Measurements from ENCODE around the gene ARID1A. TPM values are rescaled to one million over a fixed set of nuclear protein-coding genes. Genes with fewer than 3 reads are reported as not detected.

Gene ARID1A
- total RNA-seq, 6 experiments from 2014 or later: 22.2 to 36.4 (median 29.4) TPM

DNA sequence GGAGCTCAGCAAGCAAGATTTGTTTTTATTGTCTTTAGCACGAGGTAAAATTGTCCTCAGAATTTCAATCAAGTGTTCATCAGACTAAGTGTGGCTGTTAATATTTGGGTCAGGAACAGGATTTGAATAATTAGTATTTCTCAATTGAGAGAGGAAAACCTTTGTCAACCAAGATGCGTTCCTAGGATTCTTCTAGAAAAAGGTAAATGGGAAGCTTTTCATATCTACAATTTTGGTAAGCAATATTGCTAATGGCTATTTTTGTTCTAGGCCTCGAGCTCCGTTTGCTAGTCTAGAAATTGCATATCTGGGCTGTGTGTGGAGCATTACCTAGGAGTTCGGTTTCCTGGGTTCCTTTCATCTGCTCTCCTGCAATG lies 87.8 kb downstream of the ARID1A start:
- Histone ChIP-seq H3K27ac (peak overlapping the region; percentile 39 to 100 (median 100)), H3K4me3 (no peak overlapping the region), H3K36me3 (peaks cover 7 to 17% (median 13%) of the 10 kb centered on the region in 4 donors), H3K27me3 (no peaks in the 10 kb centered on the region), H3K4me1 (peaks cover 0 to 73% (median 33%) of the 10 kb centered on the region in 4 donors), H3K9me3 (no peaks in the 10 kb centered on the region)
- ATAC-seq: no peak
- WGBS (ENCODE audit: insufficient coverage, low coverage, low lambda C conversion rate, missing lambda C conversion rate): 37% methylated on average over 4 of the region's 5 CpGs
- intact Hi-C loops (cut with DNase I): loop anchor here in 1 of 2 donors (10.0 kb wide), 1 partner anchor 79 kb away; no protein-coding TSS in a partner anchor
- TF ChIP-seq POLR2A (IDR thresholded peaks at IDR 0.05): no peak
- TF ChIP-seq, protein P1, sequence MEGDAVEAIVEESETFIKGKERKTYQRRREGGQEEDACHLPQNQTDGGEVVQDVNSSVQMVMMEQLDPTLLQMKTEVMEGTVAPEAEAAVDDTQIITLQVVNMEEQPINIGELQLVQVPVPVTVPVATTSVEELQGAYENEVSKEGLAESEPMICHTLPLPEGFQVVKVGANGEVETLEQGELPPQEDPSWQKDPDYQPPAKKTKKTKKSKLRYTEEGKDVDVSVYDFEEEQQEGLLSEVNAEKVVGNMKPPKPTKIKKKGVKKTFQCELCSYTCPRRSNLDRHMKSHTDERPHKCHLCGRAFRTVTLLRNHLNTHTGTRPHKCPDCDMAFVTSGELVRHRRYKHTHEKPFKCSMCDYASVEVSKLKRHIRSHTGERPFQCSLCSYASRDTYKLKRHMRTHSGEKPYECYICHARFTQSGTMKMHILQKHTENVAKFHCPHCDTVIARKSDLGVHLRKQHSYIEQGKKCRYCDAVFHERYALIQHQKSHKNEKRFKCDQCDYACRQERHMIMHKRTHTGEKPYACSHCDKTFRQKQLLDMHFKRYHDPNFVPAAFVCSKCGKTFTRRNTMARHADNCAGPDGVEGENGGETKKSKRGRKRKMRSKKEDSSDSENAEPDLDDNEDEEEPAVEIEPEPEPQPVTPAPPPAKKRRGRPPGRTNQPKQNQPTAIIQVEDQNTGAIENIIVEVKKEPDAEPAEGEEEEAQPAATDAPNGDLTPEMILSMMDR (IDR thresholded peaks at IDR 0.05): no peak
- no peak for DNase-seq

DNA sequence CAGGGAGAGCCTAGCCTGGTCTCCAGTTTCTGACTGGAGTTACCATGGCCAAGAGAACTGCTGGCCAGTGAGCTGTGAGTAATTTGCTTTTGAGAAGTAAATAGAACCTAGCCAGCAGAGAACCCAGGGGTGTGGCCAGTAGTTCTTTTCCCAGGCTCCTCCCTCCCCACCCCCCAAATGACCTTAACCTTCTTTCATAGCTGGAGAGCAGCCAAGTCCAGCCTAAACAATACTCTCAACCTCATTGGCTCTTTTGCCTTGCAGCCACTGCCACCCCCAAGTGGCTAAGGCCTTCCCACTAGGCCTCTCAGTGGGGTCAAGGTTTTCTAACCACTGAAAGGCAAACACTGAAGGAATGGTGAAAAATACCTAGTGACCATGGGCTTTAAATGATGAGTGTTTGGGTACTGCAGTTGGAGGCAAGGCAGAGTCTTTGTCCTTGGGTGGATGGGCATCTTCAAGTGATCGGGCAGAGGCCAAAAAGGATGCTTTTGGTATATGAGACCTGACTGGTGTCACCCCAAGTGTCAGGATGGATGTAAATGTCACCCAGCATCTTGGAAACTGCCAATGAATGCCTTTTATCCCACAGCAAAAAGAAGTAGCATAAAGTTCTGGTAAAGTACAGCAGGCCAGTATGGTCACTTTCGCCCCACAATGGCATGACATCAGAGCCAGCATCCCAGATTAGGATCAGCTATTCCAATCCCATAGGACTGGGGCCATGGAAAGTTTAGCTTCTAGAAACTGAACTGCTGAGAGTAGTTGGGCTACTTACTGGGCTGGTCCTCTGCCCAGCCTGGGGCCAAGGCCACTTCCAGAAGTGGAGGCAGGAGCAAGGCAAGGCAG lies 88.4 kb downstream of the ARID1A start:
- peak overlapping the region; percentile 41 to 100 (median 100) for H3K27ac ChIP-seq
- intact Hi-C loops (cut with DNase I): loop anchor here in 1 of 2 donors (10.0 kb wide), 1 partner anchor 79 kb away; no protein-coding TSS in a partner anchor
- H3K27me3 ChIP-seq: no peaks in the 10 kb centered on the region
- H3K4me3 ChIP-seq: no peak overlapping the region
- WGBS (ENCODE audit: insufficient coverage, low coverage, low lambda C conversion rate, missing lambda C conversion rate): 45% methylated on average over 2 of the region's 2 CpGs
- peak; percentile 69 to 95 (median 84) for DNase-seq
- peaks cover 7 to 11% (median 9%) of the 10 kb centered on the region in 4 donors for H3K36me3 ChIP-seq
- H3K9me3 ChIP-seq: no peaks in the 10 kb centered on the region
- TF ChIP-seq, protein P1 (IDR thresholded peaks at IDR 0.05): peak in 1 of 4 donors; percentile 12
- peak; percentile 55 for TF ChIP-seq POLR2A (IDR thresholded peaks at IDR 0.05)
- peaks cover 0 to 71% (median 33%) of the 10 kb centered on the region in 4 donors for H3K4me1 ChIP-seq
- ATAC-seq: peak; percentile 50 to 73 (median 65)

DNA sequence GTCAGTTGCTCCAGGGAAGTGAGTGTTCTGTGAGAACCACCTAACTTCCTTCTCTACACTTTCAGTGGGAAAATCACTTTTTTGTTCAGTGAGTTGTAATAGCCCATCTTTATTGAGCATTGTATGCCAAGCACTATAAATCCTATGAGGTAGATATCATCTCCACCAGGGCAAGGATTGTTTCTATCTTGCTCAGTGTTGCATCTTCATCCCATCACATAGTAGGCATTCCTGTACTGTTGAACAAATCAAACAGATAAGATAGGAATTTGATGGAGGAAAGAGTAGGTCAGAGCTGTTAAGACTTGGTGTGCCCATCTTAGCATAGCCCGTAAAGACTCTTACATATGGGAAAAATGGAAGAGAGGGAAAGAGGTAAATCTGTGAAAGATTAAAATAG lies 89.1 kb downstream of the ARID1A start:
- no peak overlapping the region for H3K4me3 ChIP-seq
- no peak for DNase-seq
- 100% methylated on average over 1 of the region's 1 CpG for WGBS (ENCODE audit: insufficient coverage, low coverage, low lambda C conversion rate, missing lambda C conversion rate)
- H3K4me1 ChIP-seq: peaks cover 0 to 68% (median 33%) of the 10 kb centered on the region in 4 donors
- intact Hi-C loops (cut with DNase I): loop anchor here in 1 of 2 donors (10.0 kb wide), 1 partner anchor 80 kb away; no protein-coding TSS in a partner anchor
- peak overlapping the region; percentile 41 to 100 (median 100) for H3K27ac ChIP-seq
- no peaks in the 10 kb centered on the region for H3K9me3 ChIP-seq
- ATAC-seq: no peak
- H3K27me3 ChIP-seq: no peaks in the 10 kb centered on the region
- peaks cover 2 to 5% (median 4%) of the 10 kb centered on the region in 4 donors for H3K36me3 ChIP-seq
- TF ChIP-seq, protein P1 (IDR thresholded peaks at IDR 0.05): no peak
- TF ChIP-seq POLR2A (IDR thresholded peaks at IDR 0.05): no peak

DNA sequence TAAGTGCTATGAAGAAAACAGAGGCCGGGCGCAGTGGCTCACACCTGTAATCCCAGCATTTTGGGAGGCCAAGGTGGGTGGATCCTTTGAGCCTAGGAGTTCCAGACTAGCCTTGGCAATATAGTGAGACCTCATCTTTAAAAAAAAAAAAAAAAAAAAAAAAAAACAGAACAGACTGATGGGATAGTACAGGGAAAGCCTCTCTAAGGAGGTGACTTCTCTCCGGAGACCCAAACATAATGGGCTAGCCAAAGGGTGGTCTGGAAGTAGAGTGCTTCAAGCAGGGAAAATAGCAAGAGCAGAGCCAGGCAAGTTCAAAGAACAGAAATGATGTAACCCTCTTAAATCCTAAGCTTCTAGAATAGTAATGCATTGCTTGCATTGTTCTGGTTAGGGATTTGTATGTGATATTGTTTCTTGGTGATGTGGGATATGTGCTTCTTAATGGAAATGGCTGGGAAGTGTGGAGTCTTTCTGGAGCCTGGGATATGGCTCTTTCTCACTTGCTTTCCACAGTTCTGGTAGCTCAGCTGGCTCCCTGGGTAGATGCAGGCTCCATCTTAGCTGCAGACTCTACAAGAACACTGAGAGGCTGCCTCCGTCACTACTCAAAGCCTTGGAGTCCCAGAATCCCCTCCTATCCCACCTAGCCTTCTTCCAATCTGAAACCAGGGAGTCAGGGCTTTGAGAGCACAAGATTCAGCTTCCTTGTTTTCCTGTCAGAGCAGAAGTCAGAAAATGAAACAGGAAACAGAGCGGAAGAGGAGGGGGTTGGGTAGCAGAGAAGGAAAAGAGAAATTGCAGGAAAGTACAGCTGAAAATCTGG lies 90.0 kb downstream of the ARID1A start:
- ATAC-seq (peak in 1 of 4 donors; percentile 2), DNase-seq (no peak)
- Histone ChIP-seq H3K4me3 (no peak overlapping the region), H3K9me3 (no peaks in the 10 kb centered on the region), H3K27me3 (no peaks in the 10 kb centered on the region), H3K36me3 (no peaks in the 10 kb centered on the region), H3K4me1 (peaks cover 0 to 62% (median 31%) of the 10 kb centered on the region in 4 donors), H3K27ac (peak overlapping the region; percentile 97 to 100 (median 100))
- 59% methylated on average over 5 of the region's 5 CpGs for WGBS (ENCODE audit: insufficient coverage, low coverage, low lambda C conversion rate, missing lambda C conversion rate)
- intact Hi-C loops (cut with DNase I): loop anchor here in 1 of 2 donors (10.0 kb wide), 1 partner anchor 81 kb away; no protein-coding TSS in a partner anchor
- TF ChIP-seq POLR2A (IDR thresholded peaks at IDR 0.05): no peak
- TF ChIP-seq, protein P1 (IDR thresholded peaks at IDR 0.05): no peak

Measured in right lobe of liver (tissue), 6 donors.